ENCODE results near the gene SLC12A6. TPM values are rescaled to one million over a fixed set of nuclear protein-coding genes. Genes with fewer than 3 reads are reported as not detected.

Gene SLC12A6
- total and polyA plus RNA-seq, 2 of the 13 experiments (the other 11 are each of a cell fraction or from before 2014, with no cell fraction given): 15.2 to 30.1 TPM

DNA sequence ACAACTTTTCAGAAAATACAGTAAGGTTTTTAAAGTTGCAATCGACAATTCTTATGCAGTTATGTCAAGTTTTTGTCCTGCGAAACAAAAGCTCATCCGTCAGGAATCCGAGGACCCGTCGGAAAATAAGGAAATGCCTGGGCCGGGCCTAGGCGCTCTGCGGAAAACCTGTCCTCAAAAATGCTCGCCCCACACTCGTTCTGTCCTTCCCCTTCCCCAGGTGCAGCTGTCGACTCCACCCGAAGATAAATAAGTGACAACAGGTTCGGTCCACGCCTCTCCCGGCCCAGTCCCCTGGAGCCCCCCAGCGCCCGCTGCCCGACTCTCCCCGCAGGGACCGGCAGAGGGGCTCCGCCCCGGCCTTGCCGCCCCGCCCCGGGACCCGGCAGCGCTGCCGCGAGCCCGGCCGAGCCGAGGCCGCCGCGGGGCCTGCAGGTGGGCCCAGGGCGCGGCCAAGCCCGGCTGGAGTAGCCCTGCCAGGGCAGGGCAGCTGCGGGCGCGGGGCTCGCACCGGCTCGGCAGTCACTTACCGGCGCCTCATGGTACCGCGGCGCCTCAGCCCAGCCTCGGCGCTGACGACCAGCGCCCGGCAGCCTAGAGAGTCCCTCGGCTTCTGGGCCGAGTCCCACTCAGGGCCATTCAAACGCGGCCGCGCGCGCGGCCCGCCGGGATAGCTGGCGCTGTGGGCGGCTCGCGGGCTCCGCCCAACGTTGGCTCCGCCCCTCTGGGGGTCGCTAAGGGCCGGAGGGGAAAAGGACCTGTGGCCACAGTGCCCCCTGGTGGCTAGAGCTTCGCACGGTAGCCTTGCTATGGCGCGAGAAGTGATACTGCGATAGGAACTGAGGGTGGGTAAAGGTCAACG is 127.9 kb downstream of the SLC12A6 start, which contains the start of gene KATNBL1 (continued):
- TF ChIP-seq ZNF256 (CRISPR knock-in tag; conservative IDR thresholded peaks at IDR 0.05) (no peak; the same call in 1 of the 2 replicates), KDM4B (CRISPR knock-in tag; IDR thresholded peaks at IDR 0.05) (peak; percentile 78; the same call in 1 of the 2 replicates), ASH2L (IDR thresholded peaks at IDR 0.05; ENCODE audit: insufficient read length, low read depth, low read length) (peak; percentile 70), ZNF468 (CRISPR knock-in tag; IDR thresholded peaks at IDR 0.05) (no peak), E2F5 (CRISPR knock-in tag; conservative IDR thresholded peaks at IDR 0.05) (no peak; the same call in 1 of the 2 replicates), ZNF503 (CRISPR knock-in tag; IDR thresholded peaks at IDR 0.05) (no peak; the same call in 1 of the 2 replicates), MYC (CRISPR knock-in tag; IDR thresholded peaks at IDR 0.05; ENCODE audit: borderline replicate concordance) (peak; percentile 61), MBD4 (IDR thresholded peaks at IDR 0.05; ENCODE audit: borderline replicate concordance, low read length) (no peak), CREM (IDR thresholded peaks at IDR 0.05) (no peak), CREM (CRISPR knock-in tag; IDR thresholded peaks at IDR 0.05) (no peak), GZF1 (CRISPR knock-in tag; IDR thresholded peaks at IDR 0.05) (no peak), MLXIP (CRISPR knock-in tag; IDR thresholded peaks at IDR 0.05; ENCODE audit: borderline replicate concordance) (no peak), ZNF776 (CRISPR knock-in tag; IDR thresholded peaks at IDR 0.05) (peak; percentile 40; the same call in 1 of the 2 replicates), KAT8 (CRISPR knock-in tag; IDR thresholded peaks at IDR 0.05) (peak; percentile 84)
- TF ChIP-seq, protein P1, sequence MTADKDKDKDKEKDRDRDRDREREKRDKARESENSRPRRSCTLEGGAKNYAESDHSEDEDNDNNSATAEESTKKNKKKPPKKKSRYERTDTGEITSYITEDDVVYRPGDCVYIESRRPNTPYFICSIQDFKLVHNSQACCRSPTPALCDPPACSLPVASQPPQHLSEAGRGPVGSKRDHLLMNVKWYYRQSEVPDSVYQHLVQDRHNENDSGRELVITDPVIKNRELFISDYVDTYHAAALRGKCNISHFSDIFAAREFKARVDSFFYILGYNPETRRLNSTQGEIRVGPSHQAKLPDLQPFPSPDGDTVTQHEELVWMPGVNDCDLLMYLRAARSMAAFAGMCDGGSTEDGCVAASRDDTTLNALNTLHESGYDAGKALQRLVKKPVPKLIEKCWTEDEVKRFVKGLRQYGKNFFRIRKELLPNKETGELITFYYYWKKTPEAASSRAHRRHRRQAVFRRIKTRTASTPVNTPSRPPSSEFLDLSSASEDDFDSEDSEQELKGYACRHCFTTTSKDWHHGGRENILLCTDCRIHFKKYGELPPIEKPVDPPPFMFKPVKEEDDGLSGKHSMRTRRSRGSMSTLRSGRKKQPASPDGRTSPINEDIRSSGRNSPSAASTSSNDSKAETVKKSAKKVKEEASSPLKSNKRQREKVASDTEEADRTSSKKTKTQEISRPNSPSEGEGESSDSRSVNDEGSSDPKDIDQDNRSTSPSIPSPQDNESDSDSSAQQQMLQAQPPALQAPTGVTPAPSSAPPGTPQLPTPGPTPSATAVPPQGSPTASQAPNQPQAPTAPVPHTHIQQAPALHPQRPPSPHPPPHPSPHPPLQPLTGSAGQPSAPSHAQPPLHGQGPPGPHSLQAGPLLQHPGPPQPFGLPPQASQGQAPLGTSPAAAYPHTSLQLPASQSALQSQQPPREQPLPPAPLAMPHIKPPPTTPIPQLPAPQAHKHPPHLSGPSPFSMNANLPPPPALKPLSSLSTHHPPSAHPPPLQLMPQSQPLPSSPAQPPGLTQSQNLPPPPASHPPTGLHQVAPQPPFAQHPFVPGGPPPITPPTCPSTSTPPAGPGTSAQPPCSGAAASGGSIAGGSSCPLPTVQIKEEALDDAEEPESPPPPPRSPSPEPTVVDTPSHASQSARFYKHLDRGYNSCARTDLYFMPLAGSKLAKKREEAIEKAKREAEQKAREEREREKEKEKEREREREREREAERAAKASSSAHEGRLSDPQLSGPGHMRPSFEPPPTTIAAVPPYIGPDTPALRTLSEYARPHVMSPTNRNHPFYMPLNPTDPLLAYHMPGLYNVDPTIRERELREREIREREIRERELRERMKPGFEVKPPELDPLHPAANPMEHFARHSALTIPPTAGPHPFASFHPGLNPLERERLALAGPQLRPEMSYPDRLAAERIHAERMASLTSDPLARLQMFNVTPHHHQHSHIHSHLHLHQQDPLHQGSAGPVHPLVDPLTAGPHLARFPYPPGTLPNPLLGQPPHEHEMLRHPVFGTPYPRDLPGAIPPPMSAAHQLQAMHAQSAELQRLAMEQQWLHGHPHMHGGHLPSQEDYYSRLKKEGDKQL (CRISPR knock-in tag; IDR thresholded peaks at IDR 0.05; ENCODE audit: low read depth): no peak
- TF ChIP-seq, protein P2, sequence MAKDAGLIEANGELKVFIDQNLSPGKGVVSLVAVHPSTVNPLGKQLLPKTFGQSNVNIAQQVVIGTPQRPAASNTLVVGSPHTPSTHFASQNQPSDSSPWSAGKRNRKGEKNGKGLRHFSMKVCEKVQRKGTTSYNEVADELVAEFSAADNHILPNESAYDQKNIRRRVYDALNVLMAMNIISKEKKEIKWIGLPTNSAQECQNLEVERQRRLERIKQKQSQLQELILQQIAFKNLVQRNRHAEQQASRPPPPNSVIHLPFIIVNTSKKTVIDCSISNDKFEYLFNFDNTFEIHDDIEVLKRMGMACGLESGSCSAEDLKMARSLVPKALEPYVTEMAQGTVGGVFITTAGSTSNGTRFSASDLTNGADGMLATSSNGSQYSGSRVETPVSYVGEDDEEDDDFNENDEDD (CRISPR knock-in tag; IDR thresholded peaks at IDR 0.05; ENCODE audit: borderline replicate concordance): peak; percentile 68; the same call in 1 of the 2 replicates

Data from HepG2 (cell line).